ENCODE data around the gene SLC38A1.

GRCh38 chr12:46266382-46266791 lies 2.5 kb downstream of the SLC38A1 start:
- TF ChIP-seq CTCF (IDR thresholded peaks at IDR 0.05; ENCODE audit: low read length) (no peak; the same call in 1 of the 2 replicates), EZH2 (IDR thresholded peaks at IDR 0.05; ENCODE audit: borderline replicate concordance, low read length) (no peak)
